SK-N-SH treated with all-trans-retinoic acid at 6 μM for 48 hours (cell line): Measurements from ENCODE around the gene PALD1.

Experiments
- ATAC-seq: fragments of 200-7000 bp; cut with Tn5 transposase; 3 replicates; pipeline ENCODE4 v1.9.1; 2020; ENCODE audit warnings: mild to moderate bottlenecking, moderate library complexity
- ARNTL ChIP-seq: fragments of 450-650 bp; formaldehyde crosslinking; IDR thresholded peaks from 2 replicates; pipeline ENCODE4 v1.5.0; 2020; ENCODE audit warnings: low read depth, mild to moderate bottlenecking, moderate library complexity, borderline replicate concordance
- BACH2 ChIP-seq: fragments of 250-450 bp; sonication (Bioruptor Pico); IDR thresholded peaks from 2 replicates; pipeline ENCODE4 v1.9.0; 2021; ENCODE audit warnings: mild to moderate bottlenecking, borderline replicate concordance
- CREB5 ChIP-seq: fragments of 250-450 bp; sonication (Bioruptor Pico); IDR thresholded peaks from 2 replicates; pipeline ENCODE4 v1.5.1; 2020; ENCODE audit warnings: low read depth, mild to moderate bottlenecking, moderate library complexity
- CSDC2 ChIP-seq: fragments of 250-450 bp; sonication (Bioruptor Pico); IDR thresholded peaks from 2 replicates; pipeline ENCODE4 v1.5.0; 2020; ENCODE audit warnings: mild to moderate bottlenecking, moderate library complexity
- CSRNP3 ChIP-seq: fragments of 250-450 bp; sonication (Bioruptor Pico); IDR thresholded peaks from 2 replicates; pipeline ENCODE4 v1.5.1; 2021; ENCODE audit warnings: mild to moderate bottlenecking, moderate library complexity
- ESRRG ChIP-seq: fragments of 250-450 bp; sonication (Bioruptor Pico); IDR thresholded peaks from 2 replicates; pipeline ENCODE4 v1.6.1; 2021; ENCODE audit warnings: mild to moderate bottlenecking
- GLIS3 ChIP-seq: fragments of 250-450 bp; sonication (Bioruptor Pico); IDR thresholded peaks from 2 replicates; pipeline ENCODE4 v1.5.0; 2020; ENCODE audit warnings: mild to moderate bottlenecking, moderate library complexity
- OSR1 ChIP-seq: fragments of 250-450 bp; sonication (Bioruptor Pico); IDR thresholded peaks from 2 replicates; pipeline ENCODE4 v1.8.0; 2022; ENCODE audit warnings: moderate library complexity, mild to moderate bottlenecking, inconsistent platforms
- PATZ1 ChIP-seq: fragments of 250-450 bp; sonication (Bioruptor Pico); IDR thresholded peaks from 2 replicates; pipeline ENCODE4 v1.8.0; 2020; ENCODE audit warnings: mild to moderate bottlenecking, moderate library complexity, borderline replicate concordance
- POU6F1 ChIP-seq: fragments of 250-450 bp; sonication (Bioruptor Pico); IDR thresholded peaks from 2 replicates; pipeline ENCODE4 v1.8.0; 2021; ENCODE audit warnings: low read depth, mild to moderate bottlenecking, moderate library complexity, borderline replicate concordance
- RARB ChIP-seq: fragments of 250-450 bp; sonication (Bioruptor Pico); IDR thresholded peaks from 2 replicates; pipeline ENCODE4 v1.8.0; 2021; ENCODE audit warnings: mild to moderate bottlenecking, moderate library complexity
- SNAI2 ChIP-seq: fragments of 250-450 bp; sonication (Bioruptor Pico); IDR thresholded peaks from 2 replicates; pipeline ENCODE4 v1.5.0; 2020; ENCODE audit warnings: mild to moderate bottlenecking, moderate library complexity
- TCF4 ChIP-seq: fragments of 250-450 bp; sonication (Bioruptor Pico); IDR thresholded peaks from 2 replicates; pipeline ENCODE4 v1.8.0; 2021; ENCODE audit warnings: mild to moderate bottlenecking, moderate library complexity, borderline replicate concordance
- TOX ChIP-seq: fragments of 250-450 bp; sonication (Bioruptor Pico); IDR thresholded peaks from 2 replicates; pipeline ENCODE4 v1.8.0; 2021; ENCODE audit warnings: mild to moderate bottlenecking, moderate library complexity, borderline replicate concordance
- TSHZ2 ChIP-seq: fragments of 250-450 bp; sonication (Bioruptor Pico); IDR thresholded peaks from 2 replicates; pipeline ENCODE4 v1.5.0; 2020; ENCODE audit warnings: mild to moderate bottlenecking, moderate library complexity
- ZC3H10 ChIP-seq: fragments of 250-450 bp; sonication (Bioruptor Pico); IDR thresholded peaks from 2 replicates; pipeline ENCODE4 v1.5.1; 2021; ENCODE audit warnings: mild to moderate bottlenecking, moderate library complexity
- ZFP30 ChIP-seq: fragments of 450-650 bp; formaldehyde crosslinking; IDR thresholded peaks from 2 replicates; pipeline ENCODE4 v1.5.0; 2022; ENCODE audit warnings: mild to moderate bottlenecking, moderate library complexity
- ZNF565 ChIP-seq: fragments of 450-650 bp; formaldehyde crosslinking; conservative IDR thresholded peaks from 2 replicates; pipeline ENCODE4 v1.5.0; 2020; ENCODE audit warnings: low read depth, mild to moderate bottlenecking, moderate library complexity
- ZNF70 ChIP-seq: fragments of 450-650 bp; formaldehyde crosslinking; IDR thresholded peaks from 2 replicates; pipeline ENCODE4 v1.5.0; 2020; ENCODE audit warnings: mild to moderate bottlenecking, moderate library complexity
- ZNF8 ChIP-seq: fragments of 450-650 bp; formaldehyde crosslinking; IDR thresholded peaks from 2 replicates; pipeline ENCODE4 v1.5.0; 2020; ENCODE audit warnings: mild to moderate bottlenecking, moderate library complexity

The PALD1 gene

GRCh38 chr10:70567603-70568002 is 89.0 kb downstream of the PALD1 start:
- ATAC-seq = no peak
- TF ChIP-seq GLIS3 = no peak
- no peak for TF ChIP-seq TOX (CRISPR knock-in tag)
- no peak for TF ChIP-seq ZC3H10 (CRISPR knock-in tag)
- TF ChIP-seq BACH2 (CRISPR knock-in tag) = no peak
- TF ChIP-seq ZNF565 (CRISPR knock-in tag) = no peak
- TF ChIP-seq ESRRG (CRISPR knock-in tag) = no peak
- TF ChIP-seq ZNF70 (CRISPR knock-in tag) = no peak
- TF ChIP-seq ZNF8 (CRISPR knock-in tag) = no peak
- no peak for TF ChIP-seq CREB5 (CRISPR knock-in tag)
- TF ChIP-seq SNAI2 (CRISPR knock-in tag) = no peak
- TF ChIP-seq PATZ1 = no peak
- TF ChIP-seq CSRNP3 (CRISPR knock-in tag) = no peak
- no peak for TF ChIP-seq ZFP30 (CRISPR knock-in tag)
- TF ChIP-seq RARB = no peak
- no peak for TF ChIP-seq CSDC2 (CRISPR knock-in tag)
- no peak for TF ChIP-seq POU6F1 (CRISPR knock-in tag)
- TF ChIP-seq ARNTL (CRISPR knock-in tag) = no peak
- no peak for TF ChIP-seq TSHZ2 (CRISPR knock-in tag)
- TF ChIP-seq, all 23 proteins: peak for 0

- TF ChIP-seq CSDC2 (CRISPR knock-in tag) (no peak), RARB (no peak), ZNF565 (CRISPR knock-in tag) (no peak)
- TF ChIP-seq, all 23 proteins: peak for 0
- ATAC-seq = no peak
These were observed 89.5 kb downstream of the PALD1 start for GRCh38 chr10:70568113-70568512.

GRCh38 chr10:70568781-70569495 is 90.4 kb downstream of the PALD1 start:
- no peak for TF ChIP-seq ZNF70 (CRISPR knock-in tag)
- no peak for TF ChIP-seq GLIS3
- TF ChIP-seq POU6F1 (CRISPR knock-in tag) = no peak
- TF ChIP-seq CREB5 (CRISPR knock-in tag) = no peak
- TF ChIP-seq OSR1 = no peak
- no peak for TF ChIP-seq TSHZ2 (CRISPR knock-in tag)
- TF ChIP-seq ZFP30 (CRISPR knock-in tag) = no peak
- no peak for TF ChIP-seq CSDC2 (CRISPR knock-in tag)
- TF ChIP-seq TCF4 = no peak
- TF ChIP-seq ARNTL (CRISPR knock-in tag) = no peak
- TF ChIP-seq ESRRG (CRISPR knock-in tag) = no peak
- ATAC-seq = no peak
